Cardiac fibroblast (primary cell): Measurements from ENCODE around the gene LSMEM2.

Experiments used
- DNase-seq, 2 donors: peaks; one replicate each; pipeline versions ENCODE4 v3.0.0 to v3.0.0-alpha.2; 2010; ENCODE audit warnings: low read depth in 2 of 2
- H3K4me3 ChIP-seq, 2 donors: replicated peaks in 1 of 2; 1 replicate in 1 of 2; 2 replicates in 1 of 2; pipeline ENCODE4 v1.5.1; 2011; ENCODE audit warnings: low read depth in 2 of 2, low read length in 2 of 2, mild to moderate bottlenecking in 2 of 2, moderate library complexity in 1 of 2
- CTCF ChIP-seq: IDR thresholded peaks from one replicate; pipeline ENCODE4 v1.5.1; 2011; ENCODE audit warnings: low read depth, mild to moderate bottlenecking, low read length, inconsistent platforms

LSMEM2 gene

GRCh38 chr3:50319894-50320625 is 41.2 kb downstream of the LSMEM2 start:
- no peak for TF ChIP-seq CTCF
- H3K4me3 ChIP-seq: peak overlapping the region; percentile 72 to 74
- no peak for DNase-seq

- H3K4me3 ChIP-seq: peak overlapping the region; percentile 72 to 74
- TF ChIP-seq CTCF: no peak
- DNase-seq: peak; percentile 60 to 76
These were observed 42.0 kb downstream of the LSMEM2 start for GRCh38 chr3:50320853-50321335.

- peak; percentile 88 to 92 for DNase-seq
- peak overlapping the region; percentile 72 to 74 for H3K4me3 ChIP-seq
- TF ChIP-seq CTCF: peak; percentile 47
These were observed 42.6 kb downstream of the LSMEM2 start for GRCh38 chr3:50321336-50322114.

GRCh38 chr3:50322115-50322385 is 43.2 kb downstream of the LSMEM2 start:
- H3K4me3 ChIP-seq: peak overlapping the region; percentile 72 to 74
- TF ChIP-seq CTCF: no peak

GRCh38 chr3:50322386-50323091 is 43.7 kb downstream of the LSMEM2 start, which contains the start of gene HYAL2:
TSS of gene HYAL2 (minus strand) at chr3:50322745. CDS start at chr3:50320489, 2,256 bp downstream.
- TF ChIP-seq CTCF: no peak
- peak; percentile 29 to 76 for DNase-seq
- H3K4me3 ChIP-seq: peak within 1 kb of the TSS; percentile 72 to 74

More at GRCh38 chr3:50322115-50322385, 43.2 kb downstream of the LSMEM2 start:
- DNase-seq: no peak

- no peak overlapping the region for H3K4me3 ChIP-seq
- no peak for TF ChIP-seq CTCF
- peak; percentile 45 to 47 for DNase-seq
These were observed 44.3 kb downstream of the LSMEM2 start for GRCh38 chr3:50323092-50323600.
